Fibroblast of pulmonary artery (primary cell): ENCODE results near the gene TLE7.

Experiments
- DNase-seq: peaks from one replicate; pipeline ENCODE4 v3.0.0-alpha.2; 2010; ENCODE audit warnings: low read depth
- H3K4me3 ChIP-seq: replicated peaks from 2 replicates; pipeline ENCODE4 v1.5.1; 2011; ENCODE audit warnings: low read depth, mild to moderate bottlenecking, control low read depth, low read length, moderate library complexity
- CTCF ChIP-seq: IDR thresholded peaks from 2 replicates; pipeline ENCODE4 v1.5.1; 2011; ENCODE audit warnings: mild to moderate bottlenecking, control low read depth, low read length, inconsistent platforms; ENCODE audit errors: missing control alignments

The TLE7 gene

GRCh38 chr16:71480956-71481355 is 39.1 kb upstream of the TLE7 start:
- TF ChIP-seq CTCF, result no peak
- no peak overlapping the region for H3K4me3 ChIP-seq
- DNase-seq, result no peak

GRCh38 chr16:71479420-71479819 is 37.6 kb upstream of the TLE7 start:
- H3K4me3 ChIP-seq, result no peak overlapping the region
- peak; percentile 70 for TF ChIP-seq CTCF
- peak; percentile 53 for DNase-seq

GRCh38 chr16:71476457-71477124 is 34.7 kb upstream of the TLE7 start:
- no peak for TF ChIP-seq CTCF
- no peak for DNase-seq
- H3K4me3 ChIP-seq, result no peak overlapping the region

- no peak overlapping the region for H3K4me3 ChIP-seq
- peak; percentile 63 for DNase-seq
- no peak for TF ChIP-seq CTCF
Observed at GRCh38 chr16:71474864-71475263, 33.0 kb upstream of the TLE7 start.

- H3K4me3 ChIP-seq, result no peak overlapping the region
- DNase-seq, result no peak
- no peak for TF ChIP-seq CTCF
Observed at GRCh38 chr16:71473891-71474290, 32.0 kb upstream of the TLE7 start.

- no peak for TF ChIP-seq CTCF
- H3K4me3 ChIP-seq, result no peak overlapping the region
- DNase-seq, result no peak
Observed at GRCh38 chr16:71472931-71473330, 31.1 kb upstream of the TLE7 start.

- no peak for TF ChIP-seq CTCF
- no peak overlapping the region for H3K4me3 ChIP-seq
- DNase-seq, result no peak
Observed at GRCh38 chr16:71472051-71472450, 30.2 kb upstream of the TLE7 start.
